HG02852 (cell line): Measurements from ENCODE around the gene KSR2.

Experiments
- ATAC-seq: cut with Tn5 transposase; IDR thresholded peaks from one replicate; pipeline ENCODE4 v1.9.1; 2021; ENCODE audit warnings: mild to moderate bottlenecking, moderate library complexity; ENCODE audit not compliant: unreplicated experiment

The KSR2 gene

GRCh38 chr12:117551665-117552064 is 417.1 kb downstream of the KSR2 start:
- ATAC-seq = no peak

- no peak for ATAC-seq
Observed at GRCh38 chr12:117547209-117547608, 421.6 kb downstream of the KSR2 start.

- no peak for ATAC-seq
Observed at GRCh38 chr12:117545216-117545615, 423.6 kb downstream of the KSR2 start.

- ATAC-seq = no peak
Observed at GRCh38 chr12:117540011-117540410, 428.8 kb downstream of the KSR2 start.

- no peak for ATAC-seq
Observed at GRCh38 chr12:117538926-117539325, 429.9 kb downstream of the KSR2 start.

- ATAC-seq = no peak
Observed at GRCh38 chr12:117538032-117538690, 430.6 kb downstream of the KSR2 start.

DNA sequence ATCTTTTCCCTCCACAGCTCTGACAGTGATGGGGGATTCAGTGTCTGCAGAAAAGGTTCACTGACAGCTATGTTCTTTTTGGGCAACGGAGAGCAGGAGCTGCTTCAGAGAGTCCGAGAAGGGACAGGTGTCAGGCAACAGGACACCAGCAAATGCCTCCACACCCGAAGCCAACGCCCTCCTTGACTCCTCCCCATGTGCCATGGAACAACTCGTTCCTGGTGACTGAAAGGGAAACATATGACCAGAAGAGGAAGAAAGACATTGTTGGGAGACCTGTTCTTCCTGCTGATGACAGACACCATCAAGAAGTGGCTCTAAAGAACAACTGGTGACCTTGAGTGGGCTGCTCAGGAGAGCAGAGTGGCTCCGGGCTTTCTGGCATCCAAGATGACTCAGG is 435.1 kb downstream of the KSR2 start:
- ATAC-seq = no peak

DNA sequence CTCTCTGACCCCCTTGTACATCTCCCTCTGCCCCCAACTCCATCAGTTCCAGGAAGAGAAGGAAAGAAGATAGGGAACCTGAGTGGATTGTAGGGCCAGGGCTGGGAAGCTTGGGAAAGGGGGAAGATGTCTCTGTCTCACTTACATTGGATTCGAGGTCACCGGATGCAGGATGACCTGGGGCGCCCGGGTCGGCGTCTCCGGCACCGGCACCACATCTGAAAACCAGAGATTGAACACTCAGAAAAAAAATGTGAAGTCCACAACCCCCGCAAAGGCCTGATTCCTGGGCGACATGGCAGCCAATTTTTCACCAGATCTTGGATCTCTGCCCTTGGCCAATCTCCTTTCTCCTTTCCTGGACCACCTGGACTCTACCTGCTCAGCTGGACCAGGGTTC is 438.0 kb downstream of the KSR2 start:
- ATAC-seq = no peak

- no peak for ATAC-seq
Observed at GRCh38 chr12:117528538-117528937, 440.3 kb downstream of the KSR2 start.

DNA sequence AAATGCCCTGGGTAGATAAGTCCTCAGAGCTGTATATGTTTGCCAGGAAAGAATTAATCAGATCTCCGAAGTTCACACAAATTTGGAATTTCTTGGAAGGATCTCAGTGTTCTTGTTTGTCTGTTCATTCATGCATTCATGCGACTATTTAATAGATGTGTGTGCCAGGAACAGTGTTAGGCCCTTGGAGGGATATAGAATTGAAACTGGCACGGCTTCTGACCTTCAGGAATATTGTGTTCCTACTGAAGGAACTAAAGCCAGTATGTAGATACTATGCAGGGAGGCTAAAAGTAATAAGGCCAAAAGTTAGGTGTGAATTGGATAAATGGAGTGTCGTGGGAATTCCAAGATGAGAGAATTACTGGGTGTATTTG is 441.3 kb downstream of the KSR2 start:
- ATAC-seq = no peak

- no peak for ATAC-seq
Observed at GRCh38 chr12:117526757-117527478, 441.9 kb downstream of the KSR2 start.

GRCh38 chr12:117525766-117526165 is 443.0 kb downstream of the KSR2 start:
- no peak for ATAC-seq

DNA sequence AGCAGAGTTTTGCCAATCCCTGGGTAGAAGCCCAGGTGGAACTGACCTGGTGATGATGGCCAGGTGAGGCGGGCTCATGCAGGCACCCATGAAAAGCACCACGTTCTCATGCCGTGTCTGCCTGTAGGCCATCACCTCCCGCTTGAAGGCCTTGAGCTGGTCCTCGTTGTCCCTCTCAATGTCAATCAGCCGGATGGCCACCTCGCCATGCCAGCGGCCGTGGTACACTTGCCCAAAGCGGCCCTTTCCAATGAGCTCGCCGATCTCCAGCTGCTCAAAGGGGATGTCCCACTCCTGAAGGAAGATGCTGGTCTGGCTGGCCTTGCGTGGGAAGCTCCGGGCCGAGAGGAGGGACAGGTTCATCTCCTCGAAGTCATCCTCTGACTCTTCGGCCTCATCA is 444.0 kb downstream of the KSR2 start:
- no peak for ATAC-seq

DNA sequence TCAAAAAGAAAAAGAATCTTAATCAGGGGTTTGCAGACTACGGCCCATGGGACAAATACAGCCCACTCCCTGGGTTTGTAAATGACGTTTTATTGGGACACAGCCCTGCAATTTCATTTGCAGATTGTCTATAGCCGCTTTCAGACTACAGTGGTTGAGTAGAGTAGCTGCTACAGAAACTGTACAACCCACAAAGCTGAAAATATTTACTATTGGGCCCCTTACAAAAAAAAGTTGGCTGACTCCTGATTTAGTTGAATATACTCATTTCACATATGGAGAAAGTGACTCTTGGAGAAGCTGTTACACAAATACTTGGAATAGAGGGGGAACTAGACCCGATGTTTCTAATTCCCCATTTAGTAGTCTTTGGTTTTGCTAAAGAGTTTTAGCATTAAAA is 444.8 kb downstream of the KSR2 start:
- no peak for ATAC-seq

GRCh38 chr12:117522559-117522958 is 446.2 kb downstream of the KSR2 start:
- no peak for ATAC-seq

GRCh38 chr12:117521867-117522266 is 446.9 kb downstream of the KSR2 start:
- ATAC-seq = no peak

GRCh38 chr12:117521346-117521745 is 447.4 kb downstream of the KSR2 start:
- ATAC-seq = no peak

GRCh38 chr12:117518594-117519270 is 450.1 kb downstream of the KSR2 start:
- ATAC-seq = no peak

GRCh38 chr12:117517219-117517739 is 451.5 kb downstream of the KSR2 start:
- ATAC-seq = no peak

DNA sequence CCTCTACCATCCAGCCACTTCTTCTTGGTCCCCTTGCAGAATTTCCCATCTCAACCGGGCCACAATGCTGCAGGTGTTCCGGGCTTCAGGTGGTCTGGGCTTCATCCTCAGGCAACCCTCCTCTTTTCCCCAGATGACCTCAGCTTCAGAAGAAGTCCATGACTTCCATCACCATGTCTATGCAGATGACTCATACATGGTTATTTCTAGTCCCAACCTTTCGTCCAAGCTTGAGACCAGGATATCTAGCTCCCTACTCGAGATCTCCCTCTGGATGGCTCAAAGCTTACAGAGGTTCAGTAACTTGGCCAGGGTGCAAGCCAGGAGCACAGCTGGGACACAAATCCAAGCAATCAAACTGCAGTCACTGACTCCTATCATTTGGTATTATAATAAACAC is 452.8 kb downstream of the KSR2 start:
- ATAC-seq = no peak

DNA sequence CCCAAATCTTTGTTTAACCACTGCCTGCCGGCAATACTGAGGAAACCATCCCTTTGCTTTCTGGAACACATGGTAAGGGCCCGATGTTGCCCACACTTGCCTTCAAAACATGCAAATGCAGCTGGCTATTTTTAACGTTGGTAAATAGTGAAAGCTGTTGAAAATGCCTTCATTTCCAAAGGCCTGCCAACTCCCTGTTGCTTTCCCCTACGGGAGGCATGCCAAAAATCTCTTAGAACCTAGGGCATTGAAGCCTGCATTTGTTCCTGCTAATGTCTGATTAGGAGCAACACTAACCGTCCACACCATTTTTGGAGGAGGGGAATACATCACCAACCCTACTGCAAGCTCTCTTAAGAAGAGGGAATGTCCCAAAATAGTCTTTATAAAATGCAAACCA is 454.8 kb downstream of the KSR2 start:
- ATAC-seq = no peak

- ATAC-seq = no peak
Observed at GRCh38 chr12:117513353-117513752, 455.4 kb downstream of the KSR2 start.
